HFF-Myc (cell line): ENCODE results near the gene CTTNBP2.

Experiments used
- DNase-seq: peaks from one replicate; pipeline ENCODE4 v3.0.0-alpha.2; 2011; ENCODE audit warnings: low read depth; ENCODE audit errors: extremely low read depth
- H3K4me3 ChIP-seq: replicated peaks from 2 replicates; pipeline ENCODE4 v1.5.1; 2011; ENCODE audit warnings: low read depth, mild to moderate bottlenecking, control low read depth, low read length
- TF ChIP-seq, protein P1 (sequence below): IDR thresholded peaks from 2 replicates; pipeline ENCODE4 v1.5.1; 2012; ENCODE audit warnings: mild to moderate bottlenecking, low read depth, low read length, control low read depth; ENCODE audit errors: missing control alignments

Gene CTTNBP2

DNA sequence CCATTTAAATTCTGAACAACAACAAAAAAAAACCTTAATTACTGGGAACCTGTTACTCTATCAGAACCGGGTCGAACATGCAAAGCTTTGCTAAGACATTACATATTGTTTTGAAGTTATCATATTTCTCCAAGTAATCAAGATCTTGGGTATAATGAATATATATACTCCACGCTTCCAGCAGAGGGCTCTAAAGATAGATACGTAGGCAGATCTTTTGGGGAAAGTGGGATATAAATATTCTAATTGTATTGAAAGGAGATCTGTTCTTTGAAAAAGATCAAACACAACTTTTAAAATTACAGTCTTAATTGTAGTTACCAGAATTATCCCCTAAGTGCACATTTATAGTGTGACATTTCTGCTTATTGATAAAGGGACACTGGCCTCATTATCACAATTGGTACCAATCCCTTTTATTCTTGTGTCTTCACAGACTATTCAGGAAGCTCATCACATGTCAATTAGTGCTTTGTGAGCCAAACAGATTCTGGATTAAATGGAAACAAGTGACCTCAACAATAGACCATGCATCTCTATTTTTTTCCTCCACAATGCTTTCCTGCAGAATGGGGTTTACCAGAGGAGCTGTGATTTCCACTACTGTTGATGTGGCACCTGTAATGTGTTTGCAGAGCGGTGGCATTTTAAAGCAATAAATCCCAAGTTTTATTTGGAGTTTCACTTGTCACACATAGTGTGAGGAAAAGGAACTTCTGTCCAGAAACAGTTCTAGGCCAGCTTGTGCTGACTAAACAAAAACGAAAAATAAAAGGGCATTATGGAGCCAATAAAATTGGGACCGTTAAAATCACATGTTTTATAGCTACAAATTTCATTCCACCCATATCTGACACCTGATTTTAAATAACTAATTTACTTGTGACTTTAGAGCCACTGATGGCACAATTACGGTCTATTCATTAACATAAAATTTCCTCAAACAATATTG, 122.4 kb downstream of the CTTNBP2 start:
- TF ChIP-seq, protein P1, sequence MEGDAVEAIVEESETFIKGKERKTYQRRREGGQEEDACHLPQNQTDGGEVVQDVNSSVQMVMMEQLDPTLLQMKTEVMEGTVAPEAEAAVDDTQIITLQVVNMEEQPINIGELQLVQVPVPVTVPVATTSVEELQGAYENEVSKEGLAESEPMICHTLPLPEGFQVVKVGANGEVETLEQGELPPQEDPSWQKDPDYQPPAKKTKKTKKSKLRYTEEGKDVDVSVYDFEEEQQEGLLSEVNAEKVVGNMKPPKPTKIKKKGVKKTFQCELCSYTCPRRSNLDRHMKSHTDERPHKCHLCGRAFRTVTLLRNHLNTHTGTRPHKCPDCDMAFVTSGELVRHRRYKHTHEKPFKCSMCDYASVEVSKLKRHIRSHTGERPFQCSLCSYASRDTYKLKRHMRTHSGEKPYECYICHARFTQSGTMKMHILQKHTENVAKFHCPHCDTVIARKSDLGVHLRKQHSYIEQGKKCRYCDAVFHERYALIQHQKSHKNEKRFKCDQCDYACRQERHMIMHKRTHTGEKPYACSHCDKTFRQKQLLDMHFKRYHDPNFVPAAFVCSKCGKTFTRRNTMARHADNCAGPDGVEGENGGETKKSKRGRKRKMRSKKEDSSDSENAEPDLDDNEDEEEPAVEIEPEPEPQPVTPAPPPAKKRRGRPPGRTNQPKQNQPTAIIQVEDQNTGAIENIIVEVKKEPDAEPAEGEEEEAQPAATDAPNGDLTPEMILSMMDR: peak; percentile 35
- no peak for DNase-seq
- H3K4me3 ChIP-seq: no peak overlapping the region

DNA sequence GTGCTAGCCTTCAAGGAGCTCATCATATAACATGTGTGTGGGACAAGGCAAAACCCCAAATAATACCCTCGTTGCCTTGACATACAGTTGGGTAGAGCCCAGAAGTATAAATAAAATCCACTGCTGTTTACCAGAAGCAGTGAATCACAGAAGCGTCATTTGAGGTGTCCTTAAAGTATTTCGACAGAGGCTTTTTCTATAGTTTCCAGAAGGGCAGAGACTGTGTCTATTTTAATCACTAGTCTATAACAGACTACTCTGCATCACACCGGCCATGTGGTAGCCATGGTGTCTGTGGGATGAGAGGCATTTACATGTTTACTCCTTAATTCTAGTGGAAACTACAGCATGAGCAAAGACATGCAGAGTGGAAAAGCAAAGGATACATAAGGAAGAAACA, 131.3 kb downstream of the CTTNBP2 start:
- TF ChIP-seq, protein P1: no peak
- H3K4me3 ChIP-seq: no peak overlapping the region
- DNase-seq: no peak

DNA sequence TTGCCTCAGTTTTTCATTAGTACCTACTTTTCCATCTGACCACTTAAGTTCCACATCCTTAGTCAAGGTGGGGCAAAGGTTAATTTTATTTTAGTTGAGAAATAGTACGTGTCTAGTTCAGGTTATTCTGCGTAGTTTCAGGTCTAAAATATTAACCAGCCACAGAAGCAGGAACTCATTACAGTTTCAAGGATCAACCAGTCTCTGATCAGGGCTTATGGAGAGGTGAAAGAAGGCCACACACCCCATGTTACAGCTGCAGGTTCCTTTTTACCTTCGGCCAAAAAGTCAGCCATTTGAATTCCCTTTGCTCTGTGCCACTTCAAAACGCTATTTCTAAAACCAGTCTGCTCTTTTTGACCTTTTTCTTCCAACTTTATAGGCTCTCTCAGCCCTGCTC, 134.2 kb downstream of the CTTNBP2 start:
- TF ChIP-seq, protein P1: no peak
- no peak for DNase-seq
- H3K4me3 ChIP-seq: no peak overlapping the region

DNA sequence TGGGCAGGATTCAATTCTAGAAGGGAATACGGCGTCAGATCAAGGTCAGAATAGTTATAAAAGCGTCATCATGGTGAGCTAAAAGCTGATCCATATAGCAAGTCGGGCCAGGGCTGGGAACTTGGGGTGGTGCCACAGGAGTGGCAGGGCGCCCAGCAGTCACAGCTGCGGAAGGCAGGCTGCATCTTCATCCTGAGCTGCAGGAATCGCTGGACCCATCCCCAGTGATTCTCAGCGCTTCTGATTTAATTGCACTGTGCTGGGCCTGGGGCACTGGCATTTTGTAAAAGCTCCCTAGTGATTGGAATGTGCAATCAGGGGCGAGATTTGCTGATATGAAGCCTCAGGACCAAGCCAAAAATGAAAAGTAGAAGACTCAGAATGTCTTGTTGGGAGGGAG, 135.3 kb downstream of the CTTNBP2 start:
- TF ChIP-seq, protein P1: no peak
- no peak overlapping the region for H3K4me3 ChIP-seq
- DNase-seq: no peak

DNA sequence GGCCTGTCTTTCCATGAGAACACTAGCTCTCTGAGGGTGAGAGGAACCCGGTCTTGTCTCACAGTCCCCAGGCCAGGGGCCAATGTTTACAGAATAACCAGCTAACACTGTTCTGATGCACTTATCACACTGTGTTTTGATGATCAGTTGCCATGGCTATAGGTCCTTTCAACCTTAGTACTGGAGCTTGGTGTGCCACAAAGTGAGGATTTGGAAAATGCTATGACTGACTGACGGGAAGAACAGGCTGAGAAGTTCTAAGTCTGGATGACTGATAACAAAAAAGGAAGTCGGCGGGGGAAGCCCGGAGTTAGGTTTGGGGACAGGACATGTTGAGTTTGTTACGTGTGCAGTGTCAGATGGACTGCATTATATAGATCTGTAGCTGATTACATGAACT, 141.8 kb downstream of the CTTNBP2 start:
- no peak overlapping the region for H3K4me3 ChIP-seq
- no peak for DNase-seq
- TF ChIP-seq, protein P1: no peak

DNA sequence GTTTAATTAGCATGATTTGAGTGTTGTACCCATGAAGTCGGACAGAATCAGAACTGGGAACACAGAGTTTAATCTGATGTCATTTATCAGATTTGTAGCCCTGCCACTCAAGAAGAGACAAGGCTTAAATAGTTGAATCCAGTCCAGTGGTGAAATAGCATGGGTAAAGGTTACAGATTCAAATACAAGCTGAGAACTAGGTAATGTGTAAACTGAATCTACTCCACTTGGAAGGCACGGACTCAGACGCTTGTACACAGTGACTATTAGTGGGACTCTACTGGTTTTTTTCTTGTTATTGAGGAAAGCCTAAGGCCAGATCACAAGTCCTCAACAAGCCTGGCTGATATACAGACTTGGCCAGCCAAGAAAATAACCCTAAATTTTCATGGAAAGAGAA, 142.9 kb downstream of the CTTNBP2 start:
- TF ChIP-seq, protein P1: no peak
- no peak overlapping the region for H3K4me3 ChIP-seq
- no peak for DNase-seq
